K562 (cell line): ENCODE results near the gene INKA2. TPM values are rescaled to one million over a fixed set of nuclear protein-coding genes. Genes with fewer than 3 reads are reported as not detected.
A peak's percentile ranks its signal among the peaks of the same experiment; 100 is the strongest.

Experiments used
- ARHGAP35 ChIP-seq: fragments of 450-650 bp; IDR thresholded peaks from 2 replicates; pipeline ENCODE4 v1.6.1; 2018; ENCODE audit not compliant: partially characterized antibody
- ETS2 ChIP-seq: IDR thresholded peaks from 2 replicates; pipeline ENCODE4 v1.6.1; 2016; ENCODE audit warnings: borderline replicate concordance, missing genetic modification characterization, mild to moderate bottlenecking, moderate library complexity, missing compliant biosample characterization; ENCODE audit not compliant: poor library complexity, severe bottlenecking
- FOXA1 ChIP-seq: fragments of 450-650 bp; IDR thresholded peaks from 2 replicates; pipeline ENCODE4 v1.6.1; 2016; ENCODE audit warnings: mild to moderate bottlenecking, borderline replicate concordance
- SMARCB1 ChIP-seq: IDR thresholded peaks from 2 replicates; pipeline ENCODE4 v1.6.1; 2011; ENCODE audit warnings: improper control_type of control experiment, low read depth; ENCODE audit not compliant: insufficient read length
- SREBF1 ChIP-seq: fragments of 150-350 bp; IDR thresholded peaks from 2 replicates; pipeline ENCODE4 v1.6.1; 2014; ENCODE audit warnings: antibody characterized with exemption, low read depth, low read length, borderline replicate concordance
- TEAD4 ChIP-seq, 2 experiments: sonication (generic) in 1 of 2; formaldehyde crosslinking in 1 of 2; IDR thresholded peaks; 2 replicates each; pipeline versions ENCODE4 v1.6.1 to v1.8.0; 2012 to 2022; ENCODE audit warnings: borderline replicate concordance in 1 of 2, inconsistent platforms in 1 of 2, low read length in 1 of 2, mild to moderate bottlenecking in 1 of 2, missing genetic modification reagents in 1 of 2
- ZC3H11A ChIP-seq: IDR thresholded peaks from 2 replicates; pipeline ENCODE4 v1.6.1; 2012; ENCODE audit warnings: low read depth, low read length, improper control_type of control experiment
- ZNF121 ChIP-seq: sonication (generic); formaldehyde crosslinking; conservative IDR thresholded peaks from 2 replicates; pipeline ENCODE4 v1.8.0; 2022; ENCODE audit warnings: missing genetic modification reagents
- ZNF324 ChIP-seq: fragments of 250-450 bp; sonication (Bioruptor Pico); IDR thresholded peaks from 2 replicates; pipeline ENCODE4 v1.4.0; 2020; ENCODE audit warnings: mild to moderate bottlenecking
- polyA plus RNA-seq, 8 experiments: library from polyadenylated mRNA; depleted of rRNA in 4 of 8; stranded (reverse) in 5 of 8; unstranded in 3 of 8; fragments of >200 nt; fragmentation: Nextera tagmentation in 2 of 8; fragmentation: Illumina TruSeq in 1 of 8; extraction: Ambion mirVana in 2 of 8; extraction: Trizol in 1 of 8; gene quantifications; 2 replicates each; pipeline versions ENCODE4 v1.2.1 to v1.2.3, GENCODE V29; 2011 to 2014; ENCODE audit warnings: inconsistent platforms in 1 of 8, missing spikeins in 1 of 8
- total RNA-seq, 7 experiments: library from RNA; depleted of rRNA in 6 of 7; stranded (reverse); fragments of >200 nt in 6 of 7; fragmentation: Illumina TruSeq in 2 of 7; extraction: Trizol in 2 of 7; gene quantifications; 2 replicates each; pipeline versions ENCODE4 v1.2.1 to v1.2.3, GENCODE V29; 2011 to 2021; ENCODE audit warnings: low replicate concordance in 1 of 7
- TF ChIP-seq, protein P1 (sequence below): IDR thresholded peaks from 2 replicates; pipeline ENCODE4 v1.6.1; 2011; ENCODE audit warnings: borderline replicate concordance, low read depth, mild to moderate bottlenecking, moderate library complexity, low read length; ENCODE audit not compliant: insufficient read depth, poor library complexity, severe bottlenecking
- TF ChIP-seq, protein P2 (sequence below): fragments of 450-650 bp; conservative IDR thresholded peaks from 2 replicates; pipeline ENCODE4 v1.6.1; 2016; ENCODE audit warnings: missing genetic modification characterization, low read depth, mild to moderate bottlenecking, control low read depth, missing compliant biosample characterization
- TF ChIP-seq, protein P3 (sequence below): fragments of 450-650 bp; IDR thresholded peaks from 2 replicates; pipeline ENCODE4 v1.6.1; 2016; ENCODE audit warnings: low read depth, mild to moderate bottlenecking, moderate library complexity
- TF ChIP-seq, protein P4 (sequence below): fragments of 250-450 bp; sonication (Bioruptor Pico); IDR thresholded peaks from 2 replicates; pipeline ENCODE4 v1.5.0; 2020; ENCODE audit warnings: mild to moderate bottlenecking, borderline replicate concordance

INKA2 gene
- total and polyA plus RNA-seq, 9 of the 15 experiments (the other 6 are each of a cell fraction or from before 2014, with no cell fraction given), result 0.04 to 1.4 (median 0.26) TPM; not detected in 1

DNA sequence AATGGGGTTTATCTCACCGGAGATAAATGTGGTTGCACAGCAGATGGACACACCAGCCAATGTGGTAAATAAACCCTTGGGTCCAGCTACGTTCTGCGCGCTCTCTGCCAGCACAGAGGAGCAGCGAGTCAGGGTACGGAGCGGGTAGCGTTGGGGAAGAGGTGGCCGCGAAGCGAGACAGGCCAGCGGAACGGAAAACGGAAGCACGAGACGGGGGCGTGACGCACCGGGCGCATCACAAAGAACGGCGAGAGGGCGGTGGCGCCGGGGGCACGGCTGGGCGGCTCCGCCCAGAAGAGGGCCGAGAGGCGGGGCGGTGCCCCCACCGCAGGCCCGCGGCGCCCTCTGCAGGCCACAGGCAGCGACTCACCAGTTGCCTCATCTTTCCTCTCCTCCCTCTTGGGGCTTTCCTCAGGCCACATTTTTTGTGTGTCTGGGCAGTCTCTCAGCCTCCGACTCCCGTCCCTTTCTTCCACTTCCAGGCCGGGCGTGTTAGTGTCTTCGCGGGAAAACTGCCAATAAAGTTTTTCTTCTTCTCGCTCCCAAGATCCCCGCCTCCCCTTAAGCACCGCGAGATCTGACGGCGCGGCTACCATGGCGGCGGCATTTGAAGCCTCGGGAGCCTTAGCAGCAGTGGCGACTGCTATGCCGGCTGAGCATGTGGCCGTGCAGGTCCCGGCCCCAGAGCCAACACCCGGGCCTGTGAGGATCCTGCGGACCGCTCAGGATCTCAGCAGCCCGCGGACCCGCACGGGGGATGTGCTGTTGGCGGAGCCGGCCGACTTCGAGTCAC, 16.3 kb upstream of the INKA2 start, which contains the start of gene DDX20 (continued):
- peak; percentile 95 for TF ChIP-seq ARHGAP35
- TF ChIP-seq, protein P1, sequence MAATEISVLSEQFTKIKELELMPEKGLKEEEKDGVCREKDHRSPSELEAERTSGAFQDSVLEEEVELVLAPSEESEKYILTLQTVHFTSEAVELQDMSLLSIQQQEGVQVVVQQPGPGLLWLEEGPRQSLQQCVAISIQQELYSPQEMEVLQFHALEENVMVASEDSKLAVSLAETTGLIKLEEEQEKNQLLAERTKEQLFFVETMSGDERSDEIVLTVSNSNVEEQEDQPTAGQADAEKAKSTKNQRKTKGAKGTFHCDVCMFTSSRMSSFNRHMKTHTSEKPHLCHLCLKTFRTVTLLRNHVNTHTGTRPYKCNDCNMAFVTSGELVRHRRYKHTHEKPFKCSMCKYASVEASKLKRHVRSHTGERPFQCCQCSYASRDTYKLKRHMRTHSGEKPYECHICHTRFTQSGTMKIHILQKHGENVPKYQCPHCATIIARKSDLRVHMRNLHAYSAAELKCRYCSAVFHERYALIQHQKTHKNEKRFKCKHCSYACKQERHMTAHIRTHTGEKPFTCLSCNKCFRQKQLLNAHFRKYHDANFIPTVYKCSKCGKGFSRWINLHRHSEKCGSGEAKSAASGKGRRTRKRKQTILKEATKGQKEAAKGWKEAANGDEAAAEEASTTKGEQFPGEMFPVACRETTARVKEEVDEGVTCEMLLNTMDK, result peak; percentile 93
- no peak for TF ChIP-seq ETS2
- TF ChIP-seq ZC3H11A, result no peak
- no peak for TF ChIP-seq SMARCB1
- TF ChIP-seq, protein P2, sequence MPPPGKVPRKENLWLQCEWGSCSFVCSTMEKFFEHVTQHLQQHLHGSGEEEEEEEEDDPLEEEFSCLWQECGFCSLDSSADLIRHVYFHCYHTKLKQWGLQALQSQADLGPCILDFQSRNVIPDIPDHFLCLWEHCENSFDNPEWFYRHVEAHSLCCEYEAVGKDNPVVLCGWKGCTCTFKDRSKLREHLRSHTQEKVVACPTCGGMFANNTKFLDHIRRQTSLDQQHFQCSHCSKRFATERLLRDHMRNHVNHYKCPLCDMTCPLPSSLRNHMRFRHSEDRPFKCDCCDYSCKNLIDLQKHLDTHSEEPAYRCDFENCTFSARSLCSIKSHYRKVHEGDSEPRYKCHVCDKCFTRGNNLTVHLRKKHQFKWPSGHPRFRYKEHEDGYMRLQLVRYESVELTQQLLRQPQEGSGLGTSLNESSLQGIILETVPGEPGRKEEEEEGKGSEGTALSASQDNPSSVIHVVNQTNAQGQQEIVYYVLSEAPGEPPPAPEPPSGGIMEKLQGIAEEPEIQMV (tag), result 0 out of 2 replicates have a peak, but pooled peaks have one; percentile 38
- 0 out of 2 replicates have a peak, but pooled peaks have one; percentile 16 for TF ChIP-seq SREBF1
- TF ChIP-seq FOXA1, result no peak
- no peak for TF ChIP-seq ZNF121 (CRISPR knock-in tag)
- TF ChIP-seq ZNF324 (CRISPR knock-in tag), result no peak
- TF ChIP-seq, protein P3, sequence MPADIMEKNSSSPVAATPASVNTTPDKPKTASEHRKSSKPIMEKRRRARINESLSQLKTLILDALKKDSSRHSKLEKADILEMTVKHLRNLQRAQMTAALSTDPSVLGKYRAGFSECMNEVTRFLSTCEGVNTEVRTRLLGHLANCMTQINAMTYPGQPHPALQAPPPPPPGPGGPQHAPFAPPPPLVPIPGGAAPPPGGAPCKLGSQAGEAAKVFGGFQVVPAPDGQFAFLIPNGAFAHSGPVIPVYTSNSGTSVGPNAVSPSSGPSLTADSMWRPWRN, result no peak; the same call in 1 of the 2 replicates
- TF ChIP-seq, protein P4, sequence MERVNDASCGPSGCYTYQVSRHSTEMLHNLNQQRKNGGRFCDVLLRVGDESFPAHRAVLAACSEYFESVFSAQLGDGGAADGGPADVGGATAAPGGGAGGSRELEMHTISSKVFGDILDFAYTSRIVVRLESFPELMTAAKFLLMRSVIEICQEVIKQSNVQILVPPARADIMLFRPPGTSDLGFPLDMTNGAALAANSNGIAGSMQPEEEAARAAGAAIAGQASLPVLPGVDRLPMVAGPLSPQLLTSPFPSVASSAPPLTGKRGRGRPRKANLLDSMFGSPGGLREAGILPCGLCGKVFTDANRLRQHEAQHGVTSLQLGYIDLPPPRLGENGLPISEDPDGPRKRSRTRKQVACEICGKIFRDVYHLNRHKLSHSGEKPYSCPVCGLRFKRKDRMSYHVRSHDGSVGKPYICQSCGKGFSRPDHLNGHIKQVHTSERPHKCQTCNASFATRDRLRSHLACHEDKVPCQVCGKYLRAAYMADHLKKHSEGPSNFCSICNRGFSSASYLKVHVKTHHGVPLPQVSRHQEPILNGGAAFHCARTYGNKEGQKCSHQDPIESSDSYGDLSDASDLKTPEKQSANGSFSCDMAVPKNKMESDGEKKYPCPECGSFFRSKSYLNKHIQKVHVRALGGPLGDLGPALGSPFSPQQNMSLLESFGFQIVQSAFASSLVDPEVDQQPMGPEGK (CRISPR knock-in tag), result no peak
- TF ChIP-seq TEAD4 (IDR thresholded peaks at IDR 0.05; ENCODE audit: low read length), result peak; percentile 42
- TF ChIP-seq TEAD4 (CRISPR knock-in tag; IDR thresholded peaks at IDR 0.05; ENCODE audit: borderline replicate concordance), result no peak
